GOT3 (cell line): ENCODE results near the gene NOTUM.
A peak's percentile ranks its signal among the peaks of the same experiment; 100 is the strongest.
"Not testable (repeated sequence)": the region's sequence is repeated elsewhere in the genome, so short reads cannot be mapped to it uniquely, and the experiment has no call there.

Experiments used
- DNase-seq: peaks from one replicate; lab custom pipeline; 2025; ENCODE audit warnings: mixed read lengths; lab: John Stamatoyannopoulos, UW

NOTUM gene

GRCh38 chr17:81923302-81924260 lies 37.4 kb downstream of the NOTUM start:
- peak; percentile 30 for DNase-seq

GRCh38 chr17:81922566-81923301 lies 38.3 kb downstream of the NOTUM start:
- no peak for DNase-seq

GRCh38 chr17:81921996-81922565 lies 38.9 kb downstream of the NOTUM start:
- no peak for DNase-seq

- no peak for DNase-seq
Measured at GRCh38 chr17:81921537-81921862, 39.5 kb downstream of the NOTUM start.

- DNase-seq: no peak
Measured at GRCh38 chr17:81920612-81921536, 40.1 kb downstream of the NOTUM start.

- DNase-seq: no peak
Measured at GRCh38 chr17:81918832-81919545, 42.0 kb downstream of the NOTUM start.

GRCh38 chr17:81918333-81918669 lies 42.7 kb downstream of the NOTUM start:
- DNase-seq: not testable (repeated sequence)

GRCh38 chr17:81917565-81918332 lies 43.2 kb downstream of the NOTUM start, which contains the start of gene SIRT7:
Gene SIRT7 (minus strand): TSS chr17:81918176. CDS start chr17:81918131, 45 bp downstream.
- DNase-seq: peak; percentile 40

GRCh38 chr17:81916234-81917001 lies 44.6 kb downstream of the NOTUM start:
- DNase-seq: no peak

- DNase-seq: no peak
Measured at GRCh38 chr17:81915331-81915730, 45.7 kb downstream of the NOTUM start.

GRCh38 chr17:81914103-81914850 lies 46.7 kb downstream of the NOTUM start:
- DNase-seq: no peak

GRCh38 chr17:81913394-81914102 lies 47.4 kb downstream of the NOTUM start:
- DNase-seq: no peak

- DNase-seq: no peak
Measured at GRCh38 chr17:81912441-81913309, 48.3 kb downstream of the NOTUM start.

GRCh38 chr17:81911969-81912368 lies 49.0 kb downstream of the NOTUM start:
- DNase-seq: no peak

GRCh38 chr17:81911277-81911961 lies 49.6 kb downstream of the NOTUM start, which contains the start of gene PCYT2:
Gene PCYT2 (minus strand): TSS chr17:81911399. CDS start chr17:81911355, 44 bp downstream.
- DNase-seq: peak; percentile 43

- DNase-seq: no peak
Measured at GRCh38 chr17:81910840-81911276, 50.1 kb downstream of the NOTUM start.
